ENCODE results near the gene SH3BP4. TPM values are rescaled to one million over a fixed set of nuclear protein-coding genes. Genes with fewer than 3 reads are reported as not detected.

The SH3BP4 gene
- total RNA-seq, 1 donor from 2014 or later, result 44.1 TPM

GRCh38 chr2:235046589-235046988 is 94.8 kb downstream of the SH3BP4 start:
- peaks cover 13% of the 10 kb centered on the region for H3K4me1 Mint-ChIP-seq
- peaks cover 45% of the 10 kb centered on the region for H3K36me3 Mint-ChIP-seq
- TF ChIP-seq CTCF (IDR thresholded peaks at IDR 0.05; ENCODE audit: unreplicated experiment), result no peak
- H3K27ac Mint-ChIP-seq, result no peak overlapping the region
- H3K9me3 Mint-ChIP-seq, result no peaks in the 10 kb centered on the region
- H3K4me3 Mint-ChIP-seq, result no peak overlapping the region
- no peaks in the 10 kb centered on the region for H3K27me3 Mint-ChIP-seq (ENCODE audit: low read depth)
- DNase-seq (ENCODE audit: low spot score in 2 of 2, unreplicated experiment in 2 of 2), result no peak

GRCh38 chr2:235047171-235048160 is 95.6 kb downstream of the SH3BP4 start:
- Mint-ChIP-seq H3K4me1 (peaks cover 14% of the 10 kb centered on the region), H3K27ac (no peak overlapping the region), H3K4me3 (no peak overlapping the region), H3K9me3 (no peaks in the 10 kb centered on the region), H3K36me3 (peaks cover 42% of the 10 kb centered on the region), H3K27me3 (ENCODE audit: low read depth) (no peaks in the 10 kb centered on the region)
- no peak for DNase-seq (ENCODE audit: low spot score in 2 of 2, unreplicated experiment in 2 of 2)
- TF ChIP-seq CTCF (IDR thresholded peaks at IDR 0.05; ENCODE audit: unreplicated experiment), result no peak

GRCh38 chr2:235048549-235048948 is 96.7 kb downstream of the SH3BP4 start:
- TF ChIP-seq CTCF (IDR thresholded peaks at IDR 0.05; ENCODE audit: unreplicated experiment), result no peak
- Mint-ChIP-seq H3K27ac (no peak overlapping the region), H3K36me3 (peaks cover 48% of the 10 kb centered on the region), H3K4me1 (peaks cover 14% of the 10 kb centered on the region), H3K27me3 (ENCODE audit: low read depth) (no peaks in the 10 kb centered on the region), H3K9me3 (no peaks in the 10 kb centered on the region), H3K4me3 (no peak overlapping the region)
- no peak for DNase-seq (ENCODE audit: low spot score in 2 of 2, unreplicated experiment in 2 of 2)

- Mint-ChIP-seq H3K4me1 (peaks cover 14% of the 10 kb centered on the region), H3K36me3 (peaks cover 50% of the 10 kb centered on the region), H3K4me3 (no peak overlapping the region), H3K9me3 (no peaks in the 10 kb centered on the region), H3K27me3 (ENCODE audit: low read depth) (no peaks in the 10 kb centered on the region), H3K27ac (no peak overlapping the region)
- TF ChIP-seq CTCF (IDR thresholded peaks at IDR 0.05; ENCODE audit: unreplicated experiment), result no peak
- no peak for DNase-seq (ENCODE audit: low spot score in 2 of 2, unreplicated experiment in 2 of 2)
These were observed 97.3 kb downstream of the SH3BP4 start for GRCh38 chr2:235049069-235049468.

GRCh38 chr2:235049719-235050118 is 97.9 kb downstream of the SH3BP4 start:
- H3K4me3 Mint-ChIP-seq, result no peak overlapping the region
- peaks cover 14% of the 10 kb centered on the region for H3K4me1 Mint-ChIP-seq
- no peak for TF ChIP-seq CTCF (IDR thresholded peaks at IDR 0.05; ENCODE audit: unreplicated experiment)
- H3K36me3 Mint-ChIP-seq, result peaks cover 51% of the 10 kb centered on the region
- no peaks in the 10 kb centered on the region for H3K27me3 Mint-ChIP-seq (ENCODE audit: low read depth)
- H3K9me3 Mint-ChIP-seq, result no peaks in the 10 kb centered on the region
- DNase-seq (ENCODE audit: low spot score in 2 of 2, unreplicated experiment in 2 of 2), result no peak
- no peak overlapping the region for H3K27ac Mint-ChIP-seq
